Keratinocyte (primary cell): ENCODE measurements around the gene GBA3. TPM values are rescaled to one million over a fixed set of nuclear protein-coding genes. Genes with fewer than 3 reads are reported as not detected.

Source experiments
- DNase-seq: peaks from one replicate; pipeline ENCODE4 v3.0.0-alpha.2; 2011; ENCODE audit warnings: low read depth, missing footprints, low spot score
- FAIRE-seq: peaks from 2 replicates; lab custom pipeline; 2011; peaks lifted over from hg19 to GRCh38; lab: Jason Lieb, UNC
- H2AFZ ChIP-seq: 2 replicates; pipeline ENCODE4 v1.6.0; 2012; ENCODE audit warnings: low read length, control low read depth, inconsistent platforms; ENCODE audit not compliant: control insufficient read depth
- H3K27ac ChIP-seq: 2 replicates; pipeline ENCODE4 v1.5.1; 2011; ENCODE audit warnings: low read length; ENCODE audit not compliant: control insufficient read depth, insufficient read depth
- H3K27me3 ChIP-seq: 3 replicates; pipeline ENCODE4 v1.6.0; 2011; ENCODE audit warnings: low read length; ENCODE audit not compliant: control insufficient read depth, insufficient read depth; ENCODE audit errors: extremely low read depth
- H3K36me3 ChIP-seq, 2 experiments: 2 replicates in 1 of 2; 3 replicates in 1 of 2; pipeline ENCODE4 v1.5.1; 2011; ENCODE audit warnings: low read length in 2 of 2, mild to moderate bottlenecking in 1 of 2; ENCODE audit not compliant: control insufficient read depth in 2 of 2, insufficient read depth in 2 of 2; ENCODE audit errors: extremely low read depth in 1 of 2
- H3K4me1 ChIP-seq: 3 replicates; pipeline ENCODE4 v1.5.1; 2011; ENCODE audit warnings: low read length; ENCODE audit not compliant: control insufficient read depth, insufficient read depth; ENCODE audit errors: extremely low read depth
- H3K4me2 ChIP-seq: 3 replicates; pipeline ENCODE4 v1.6.0; 2011; ENCODE audit warnings: low read depth, low read length; ENCODE audit not compliant: control insufficient read depth, insufficient read depth; ENCODE audit errors: extremely low read depth
- H3K4me3 ChIP-seq, 3 experiments: fragments of 200-600 bp in 1 of 3; sonication (generic) in 1 of 3; 2 replicates in 2 of 3; 3 replicates in 1 of 3; pipeline ENCODE4 v1.5.1; 2011 to 2016; ENCODE audit warnings: low read length in 3 of 3, mild to moderate bottlenecking in 3 of 3, control low read depth in 2 of 3, inconsistent platforms in 1 of 3, low read depth in 1 of 3, mixed read lengths in 1 of 3, mixed run types in 1 of 3, moderate library complexity in 1 of 3; ENCODE audit not compliant: control insufficient read depth in 2 of 3, insufficient read depth in 2 of 3; ENCODE audit errors: extremely low read depth in 1 of 3
- H3K79me2 ChIP-seq: 2 replicates; pipeline ENCODE4 v1.6.0; 2012; ENCODE audit warnings: low read length; ENCODE audit not compliant: control insufficient read depth, insufficient read depth
- H3K9ac ChIP-seq: 3 replicates; pipeline ENCODE4 v1.6.0; 2011; ENCODE audit warnings: low read length; ENCODE audit not compliant: control insufficient read depth, insufficient read depth; ENCODE audit errors: extremely low read depth
- H3K9me1 ChIP-seq: 3 replicates; pipeline ENCODE4 v1.6.0; 2011; ENCODE audit warnings: low read length; ENCODE audit not compliant: control insufficient read depth, insufficient read depth; ENCODE audit errors: extremely low read depth
- H3K9me3 ChIP-seq: 2 replicates; pipeline ENCODE4 v1.5.1; 2012; ENCODE audit warnings: low read depth, low read length; ENCODE audit not compliant: control insufficient read depth
- H4K20me1 ChIP-seq: 3 replicates; pipeline ENCODE4 v1.6.0; 2011; ENCODE audit warnings: low read length; ENCODE audit not compliant: control insufficient read depth, insufficient read depth; ENCODE audit errors: extremely low read depth
- CTCF ChIP-seq, 3 experiments: IDR thresholded peaks in 1 of 3; conservative IDR thresholded peaks in 1 of 3; optimal IDR thresholded peaks in 1 of 3; 2 replicates in 2 of 3; 3 replicates in 1 of 3; pipeline versions ENCODE3 to v1.5.1; 2011; ENCODE audit warnings: low read length in 3 of 3, mild to moderate bottlenecking in 3 of 3, moderate library complexity in 2 of 3, control low read depth in 1 of 3, inconsistent platforms in 1 of 3; ENCODE audit not compliant: insufficient read depth in 2 of 3; ENCODE audit errors: extremely low read depth in 1 of 3
- EZH2 ChIP-seq: IDR thresholded peaks from one replicate; pipeline ENCODE4 v1.6.1; 2012; ENCODE audit warnings: inconsistent platforms, mild to moderate bottlenecking, low read length, moderate library complexity
- dilution Hi-C: fragments of 300-500 bp; cut with MboI; formaldehyde crosslinking; loops from one replicate; pipeline ENCODE4 v1.7.0; 2020; ENCODE audit warnings: low sequenced_read_pairs; ENCODE audit not compliant: extremely low pct_ligation_motif_present
- polyA minus RNA-seq, 3 experiments: library from RNA; depleted of rRNA, polyadenylated mRNA; stranded (reverse); fragments of >200 nt; gene quantifications; 1 replicate in 1 of 3; 2 replicates in 1 of 3; 3 replicates in 1 of 3; pipeline ENCODE4 v1.2.3, GENCODE V29; 2011
- polyA plus RNA-seq, 5 experiments: library from polyadenylated mRNA; depleted of rRNA in 3 of 5; stranded (reverse) in 3 of 5; stranded (forward) in 1 of 5; unstranded in 1 of 5; fragments of >200 nt; gene quantifications; 1 replicate in 1 of 5; 2 replicates in 3 of 5; 3 replicates in 1 of 5; pipeline versions ENCODE4 v1.2.1 to v1.2.3, GENCODE V29; 2011 to 2012; ENCODE audit warnings: missing spikeins in 2 of 5, low read depth in 1 of 5, low replicate concordance in 1 of 5

The GBA3 gene
- not detected in 3 replicates for polyA plus RNA-seq
- polyA plus RNA-seq (2011; ENCODE audit: low read depth), result not detected
- polyA plus RNA-seq (2011; cell fraction: cytosol; rRNA removed), result 0.04 TPM in 1 of 2 replicates, not detected in the other
- 0.05 TPM in 1 of 2 replicates, not detected in the other for polyA plus RNA-seq (2011; cell fraction: nucleus; rRNA removed)
- polyA plus RNA-seq (2012; ENCODE audit: low replicate concordance), result not detected in 2 replicates
- polyA minus RNA-seq, result not detected in 3 replicates
- not detected for polyA minus RNA-seq (2011; cell fraction: cytosol; rRNA and poly(A)+ RNA removed)
- polyA minus RNA-seq (2011; cell fraction: nucleus; rRNA and poly(A)+ RNA removed), result not detected in 2 replicates

GRCh38 chr4:22692736-22693135 is at the start of gene GBA3:
GBA3 (plus strand) TSS chr4:22692937.
- DNase-seq (no peak), FAIRE-seq (no peak)
- dilution Hi-C loops, result no loop called here

GRCh38 chr4:22643952-22644351 is 48.8 kb upstream of the GBA3 start:
- H3K36me3 ChIP-seq, result no peaks in the 10 kb centered on the region
- no peak overlapping the region for H3K4me3 ChIP-seq
- dilution Hi-C loops, result no loop called here
- no peaks in the 10 kb centered on the region for H3K9me1 ChIP-seq
- DNase-seq, result no peak
- no peak overlapping the region for H3K9ac ChIP-seq
- no peak overlapping the region for H3K27ac ChIP-seq
- TF ChIP-seq CTCF (optimal IDR thresholded peaks at IDR 0.05 in 1 of 3, IDR thresholded peaks at IDR 0.05 in 1 of 3, conservative IDR thresholded peaks at IDR 0.05 in 1 of 3; ENCODE audit: extremely low read depth in 1 of 3, insufficient read depth in 2 of 3, low read length in 3 of 3) (no peak), EZH2 (no peak)
- H2AFZ ChIP-seq, result no peak overlapping the region
- H3K4me2 ChIP-seq, result no peak overlapping the region
- no peaks in the 10 kb centered on the region for H3K9me3 ChIP-seq
- no peaks in the 10 kb centered on the region for H3K79me2 ChIP-seq
- no peaks in the 10 kb centered on the region for H3K4me1 ChIP-seq
- H3K27me3 ChIP-seq, result no peaks in the 10 kb centered on the region
- FAIRE-seq, result no peak
- no peaks in the 10 kb centered on the region for H4K20me1 ChIP-seq

More at GRCh38 chr4:22692736-22693135, at the start of gene GBA3:
- Histone ChIP-seq H3K27me3 (no peaks in the 10 kb centered on the region), H3K9me1 (no peaks in the 10 kb centered on the region), H4K20me1 (no peaks in the 10 kb centered on the region), H3K27ac (no peak within 1 kb of the TSS), H3K36me3 (no peaks in the 10 kb centered on the region), H3K4me1 (peaks cover 3% of the 10 kb centered on the region), H2AFZ (no peak within 1 kb of the TSS), H3K4me2 (no peak within 1 kb of the TSS), H3K9ac (no peak within 1 kb of the TSS), H3K4me3 (no peak within 1 kb of the TSS), H3K9me3 (no peaks in the 10 kb centered on the region), H3K79me2 (no peaks in the 10 kb centered on the region)
- TF ChIP-seq CTCF (optimal IDR thresholded peaks at IDR 0.05 in 1 of 3, IDR thresholded peaks at IDR 0.05 in 1 of 3, conservative IDR thresholded peaks at IDR 0.05 in 1 of 3; ENCODE audit: extremely low read depth in 1 of 3, insufficient read depth in 2 of 3, low read length in 3 of 3), result no peak
- TF ChIP-seq EZH2, result no peak
